Lower leg skin (tissue), 3 donors: ENCODE results near the gene SHANK1.

Source experiments
- CTCF ChIP-seq, 3 donors: fragments of 450-650 bp; IDR thresholded peaks; one replicate each; pipeline ENCODE4 v1.5.1; 2016; ENCODE audit warnings: antibody characterized with exemption in 3 of 3, mild to moderate bottlenecking in 3 of 3, moderate library complexity in 2 of 3
- POLR2A ChIP-seq, 2 donors: fragments of 450-650 bp; IDR thresholded peaks; one replicate each; pipeline ENCODE4 v1.6.1; 2016 to 2017; ENCODE audit warnings: antibody characterized with exemption in 2 of 2, mild to moderate bottlenecking in 1 of 2, moderate library complexity in 1 of 2

GRCh38 chr19:50667177-50667758 lies 52.3 kb downstream of the SHANK1 start:
- TF ChIP-seq POLR2A (IDR thresholded peaks at IDR 0.05): no peak
- no peak for TF ChIP-seq CTCF (IDR thresholded peaks at IDR 0.05)
